Measurements from ENCODE around the gene KCNMA1.

Gene KCNMA1

DNA sequence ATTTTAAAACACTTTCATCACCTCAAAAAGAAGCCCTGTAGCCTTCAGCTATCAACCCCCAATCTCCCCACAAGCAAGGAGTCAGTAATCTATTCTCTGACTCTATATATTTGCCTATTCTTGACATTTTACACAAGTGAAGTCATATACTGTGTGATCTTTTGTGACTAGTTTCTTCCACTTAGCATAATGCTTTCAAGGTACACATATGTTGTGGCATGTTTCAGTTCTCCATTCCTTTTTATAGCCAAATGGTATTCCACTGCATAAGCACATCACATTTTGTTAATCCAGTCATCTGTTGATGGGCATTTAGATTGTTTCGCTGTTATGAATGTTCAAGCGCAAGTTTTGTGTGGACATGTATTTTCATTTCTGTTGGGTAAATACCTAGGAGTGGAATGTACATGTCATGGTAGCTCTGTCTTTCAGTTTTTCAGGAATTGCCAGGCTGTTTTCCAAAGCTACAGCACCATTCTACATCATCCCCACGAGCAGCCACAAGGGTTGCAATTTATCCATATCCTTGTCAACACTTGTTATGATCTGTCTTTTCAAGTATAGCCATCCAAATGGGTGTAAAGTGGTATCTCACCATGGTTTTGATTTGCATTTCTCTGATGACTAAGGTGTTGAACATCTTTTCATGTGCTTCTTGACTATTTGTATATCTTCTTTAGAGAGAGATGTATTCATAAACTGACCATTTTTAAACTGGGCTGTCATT lies 405.6 kb downstream of the KCNMA1 start:
- no peak for DNase-seq

DNA sequence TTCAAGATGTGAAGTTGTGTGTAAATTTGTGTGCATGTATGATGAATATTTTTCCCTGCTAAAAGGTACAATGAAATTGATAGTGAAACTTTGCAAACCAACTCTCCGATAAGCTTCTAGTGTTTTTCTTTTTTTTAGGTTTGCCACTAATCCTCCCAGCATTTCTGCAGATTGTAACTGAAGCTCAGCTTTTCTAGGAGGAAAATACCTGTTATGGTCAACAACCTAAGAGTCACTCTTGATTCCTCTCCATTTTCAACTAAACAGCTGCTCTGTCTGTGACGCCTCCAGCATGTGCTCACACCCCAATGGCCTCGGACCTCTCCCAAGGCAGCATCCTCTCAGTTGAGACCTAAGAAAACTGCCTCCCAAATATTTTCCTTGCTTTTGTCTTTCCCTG lies 406.2 kb downstream of the KCNMA1 start:
- DNase-seq = no peak

DNA sequence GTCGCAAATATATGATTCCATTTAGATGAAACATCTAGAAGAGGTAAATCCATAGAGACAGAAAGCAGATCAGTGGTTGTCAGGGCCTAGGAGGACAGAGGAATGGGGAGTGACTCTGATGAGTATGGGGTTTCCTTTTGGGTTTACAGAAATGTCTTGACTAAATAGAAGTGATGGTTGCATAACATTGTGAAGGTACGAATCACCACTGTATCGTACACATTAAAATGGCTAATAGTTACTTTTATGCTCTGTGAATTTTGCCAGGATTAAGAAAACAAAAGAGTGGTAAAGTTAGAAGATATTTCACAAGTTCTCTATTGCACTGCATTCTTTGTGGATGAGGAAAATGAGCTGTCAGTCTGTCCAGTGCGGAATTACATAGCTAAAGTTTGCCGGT lies 407.4 kb downstream of the KCNMA1 start:
- no peak for DNase-seq

DNA sequence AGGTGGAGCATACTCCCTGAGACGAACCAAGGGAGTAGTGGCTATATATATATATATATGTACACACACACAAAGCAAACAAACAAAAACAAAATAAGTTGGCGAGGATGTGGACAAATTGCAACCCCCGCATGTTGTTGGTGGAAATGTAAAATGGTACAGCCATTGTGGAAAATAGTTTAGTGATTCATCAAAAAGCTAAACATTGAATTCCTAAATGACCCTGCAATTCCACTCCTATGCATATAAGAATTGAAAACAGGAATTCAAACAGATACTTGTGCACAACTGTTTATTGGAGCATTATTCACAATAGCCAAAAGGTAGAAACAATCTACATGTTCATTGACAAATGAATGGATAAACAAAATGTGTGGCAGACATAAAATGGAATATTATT lies 407.9 kb downstream of the KCNMA1 start:
- no peak for DNase-seq

DNA sequence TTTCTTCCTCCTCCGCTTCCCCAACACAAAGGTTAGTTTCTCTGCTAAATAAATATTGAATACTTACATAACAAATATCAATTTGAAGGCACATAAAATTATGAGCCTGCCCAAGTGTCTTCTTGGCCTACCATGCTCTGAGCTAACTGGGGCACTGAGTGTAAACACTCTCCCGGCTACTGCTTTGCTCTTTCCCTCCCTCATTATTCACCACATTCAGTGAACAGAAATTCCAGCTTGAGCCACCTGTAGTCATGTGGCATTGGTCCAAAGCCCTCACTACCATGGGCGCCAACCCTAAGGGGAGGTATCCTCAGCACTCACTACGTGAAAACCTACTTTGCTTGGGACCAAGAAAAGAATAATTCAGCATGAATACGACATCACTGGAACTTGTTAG lies 409.0 kb downstream of the KCNMA1 start:
- no peak for DNase-seq

DNA sequence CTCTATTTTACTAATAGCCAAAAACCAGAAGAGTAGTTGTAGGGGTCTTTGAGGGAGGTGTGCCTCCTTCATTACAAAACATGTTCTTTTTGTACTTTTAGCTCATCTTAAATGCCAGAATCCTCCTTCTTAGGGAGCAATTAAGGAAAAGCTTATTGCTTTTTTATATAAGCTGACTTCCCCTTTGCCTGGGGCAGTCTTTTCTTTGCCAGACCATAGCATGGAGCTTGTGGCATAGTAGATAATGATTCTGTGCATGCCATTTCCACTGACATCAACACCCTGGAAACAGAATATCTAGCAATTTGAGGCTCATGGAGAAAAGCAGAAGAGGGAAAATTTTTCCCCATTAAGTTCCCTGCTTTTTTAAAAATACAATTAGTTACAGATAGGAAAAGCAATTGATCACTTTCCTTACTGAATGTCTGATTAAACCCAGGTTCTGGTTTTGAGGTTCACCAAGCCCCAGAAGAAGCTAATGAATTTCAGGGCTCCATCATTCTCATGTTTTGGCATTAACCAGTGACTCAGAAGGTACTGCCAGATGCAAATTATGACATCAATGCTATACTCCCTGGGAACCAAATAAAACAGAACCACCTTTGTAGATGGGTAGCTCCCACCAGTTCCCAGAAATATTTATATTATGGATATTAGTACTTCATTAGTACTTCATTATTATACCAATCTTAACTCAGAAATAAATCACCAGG lies 410.6 kb downstream of the KCNMA1 start:
- DNase-seq = no peak

DNA sequence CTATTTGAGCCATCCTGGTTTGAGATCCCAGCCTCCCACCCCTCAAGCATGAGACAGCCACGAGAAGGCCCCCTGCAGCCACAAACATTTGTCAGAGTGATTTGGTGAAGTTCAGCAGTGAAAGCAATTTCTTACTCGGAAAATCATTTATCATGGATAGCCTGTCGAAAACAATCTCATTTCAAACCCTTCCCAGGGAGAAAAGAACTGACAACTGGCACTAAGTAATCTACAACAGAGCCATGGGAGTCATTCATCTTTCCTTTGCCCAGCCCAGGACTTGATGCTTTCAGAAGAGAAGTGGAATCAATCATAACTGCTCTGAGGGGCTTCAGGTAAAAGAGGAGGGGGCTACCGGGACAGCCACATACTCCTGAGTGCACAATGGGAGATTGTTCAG lies 411.2 kb downstream of the KCNMA1 start:
- DNase-seq = no peak

DNA sequence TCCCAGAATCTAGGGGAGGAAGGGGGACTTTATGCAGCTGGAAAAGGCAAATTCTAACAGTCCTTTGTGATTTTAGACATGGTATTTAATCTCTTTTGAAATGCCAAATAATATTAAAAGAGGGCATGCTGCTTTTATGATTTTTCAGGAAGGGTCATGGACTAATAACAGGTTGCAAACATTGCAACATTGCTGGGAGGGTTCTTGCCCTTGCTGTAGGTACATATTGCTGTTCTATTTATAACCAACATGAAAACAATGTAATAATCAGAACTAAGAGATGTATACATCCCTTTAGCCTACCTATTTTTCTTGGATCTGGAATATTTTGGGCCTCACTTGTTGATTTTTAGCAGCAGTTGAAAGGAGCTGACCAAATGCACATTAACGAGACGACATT lies 411.6 kb downstream of the KCNMA1 start:
- DNase-seq = no peak

DNA sequence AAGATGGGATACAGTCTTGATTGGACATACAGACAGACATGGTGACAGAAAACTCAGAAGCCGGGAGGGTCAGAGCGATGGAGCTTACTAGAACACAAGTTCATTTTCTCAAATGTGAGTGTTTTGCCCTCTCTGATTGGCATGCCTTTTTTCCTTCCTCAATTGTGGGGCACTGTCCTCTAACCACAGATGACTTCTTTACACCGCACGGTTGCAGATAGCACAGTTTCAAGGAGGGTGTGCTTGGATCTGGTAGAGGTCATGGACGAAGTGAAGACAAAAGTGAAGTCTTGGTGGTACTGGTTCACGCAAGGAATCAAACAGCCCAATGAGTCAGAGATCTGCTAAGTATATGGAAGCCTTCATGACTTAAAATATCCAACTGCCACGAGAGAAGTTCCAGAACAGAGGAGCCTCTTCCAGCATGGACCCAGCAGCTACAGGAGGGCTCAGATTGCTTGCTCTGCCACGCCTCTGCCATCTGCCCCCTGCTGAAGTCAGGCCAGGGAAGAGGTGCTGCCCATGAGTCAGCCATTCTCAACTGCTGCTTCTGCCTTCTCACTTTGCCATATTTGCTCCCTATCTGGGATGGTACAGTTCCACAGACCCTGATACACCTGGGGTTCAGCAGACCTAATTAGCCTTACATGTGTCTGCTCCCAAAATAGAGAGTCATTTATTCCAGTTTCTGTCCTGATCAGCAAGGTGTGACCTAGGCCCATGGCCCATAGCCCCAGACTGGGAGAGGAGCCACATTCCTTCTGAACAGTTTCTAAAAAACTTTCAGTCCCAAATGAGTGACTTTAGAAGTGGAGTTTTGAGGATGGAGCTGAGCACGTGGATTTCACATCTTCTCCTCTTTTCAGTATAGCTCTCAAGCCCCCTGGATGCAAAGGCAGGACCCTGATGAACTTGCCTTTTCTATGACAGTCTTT lies 413.8 kb downstream of the KCNMA1 start:
- DNase-seq = no peak

DNA sequence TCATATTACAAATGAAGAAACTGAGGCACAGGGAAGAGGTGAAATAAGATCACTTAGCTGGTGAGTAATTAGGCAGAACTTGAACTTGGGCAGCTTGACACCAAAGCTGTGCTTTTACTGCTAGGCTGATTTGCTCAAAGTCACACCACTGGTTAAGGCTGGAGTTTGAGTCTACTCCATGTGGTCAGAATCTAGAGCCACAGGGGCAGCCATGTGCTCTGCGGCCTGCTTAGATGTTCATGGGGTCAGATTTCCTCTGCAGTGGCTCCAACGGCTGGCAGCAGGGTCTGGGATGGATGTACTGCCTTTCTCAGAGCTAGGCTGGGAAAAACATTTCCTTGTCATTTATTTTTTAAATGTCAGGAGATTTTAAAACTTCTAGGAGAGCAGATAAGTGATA lies 417.5 kb downstream of the KCNMA1 start:
- DNase-seq = no peak

DNA sequence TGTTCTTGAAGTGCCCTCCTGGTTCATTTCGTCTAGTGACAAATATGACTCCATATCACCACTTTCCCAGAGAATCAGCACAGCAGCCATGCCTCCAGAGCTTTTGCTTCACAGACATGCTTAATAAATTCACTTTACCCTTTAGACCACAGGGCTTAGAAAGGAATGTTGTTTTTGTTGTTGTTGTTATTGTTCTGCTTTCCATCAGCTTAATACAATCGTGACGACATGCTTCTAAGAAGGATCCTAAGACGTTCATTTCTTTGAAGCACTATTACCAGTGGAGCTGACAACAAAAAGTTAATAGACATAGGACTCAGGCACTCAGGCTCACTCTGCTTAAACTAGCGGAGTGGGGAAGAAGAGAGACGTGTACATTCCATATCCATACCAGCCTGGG lies 418.6 kb downstream of the KCNMA1 start:
- no peak for DNase-seq

DNA sequence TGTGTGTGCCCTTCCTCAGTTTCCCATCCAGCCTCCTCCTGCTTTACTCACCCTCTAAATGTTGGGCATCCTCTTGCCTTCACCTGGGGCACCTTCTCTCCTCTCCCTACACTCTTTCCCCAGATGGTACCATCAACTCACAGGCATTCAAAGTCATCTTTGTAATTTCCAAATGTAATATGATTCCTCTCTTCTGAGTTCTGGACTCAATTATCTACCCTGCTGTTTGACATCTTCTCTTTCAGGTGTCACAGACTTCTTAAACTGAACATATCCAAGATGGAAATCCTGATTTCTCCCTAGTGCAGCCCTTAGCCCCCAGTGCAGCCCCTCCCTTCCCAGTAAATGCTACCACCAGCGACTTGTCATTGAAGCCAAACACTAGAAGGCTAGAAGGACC lies 422.8 kb downstream of the KCNMA1 start:
- no peak for DNase-seq

DNA sequence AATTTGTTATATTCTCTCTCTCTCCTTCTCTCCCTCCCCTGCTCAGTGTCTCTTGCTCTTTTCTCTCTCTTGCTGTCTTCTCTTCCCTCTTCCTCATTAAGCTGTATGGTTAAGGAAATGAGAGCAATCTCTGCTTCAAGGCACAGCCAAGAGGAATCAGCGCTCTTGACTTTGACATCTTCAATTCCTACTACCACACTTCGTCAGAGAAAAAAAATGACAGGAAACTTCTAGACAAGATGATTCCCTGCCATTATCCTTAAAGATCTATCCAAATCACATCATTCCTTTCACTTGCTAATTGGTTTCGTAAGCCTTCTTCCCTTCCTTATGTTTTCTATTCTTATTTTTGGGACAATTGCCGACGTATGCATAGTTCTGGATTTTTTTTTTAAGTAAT lies 425.0 kb downstream of the KCNMA1 start:
- no peak for DNase-seq

DNA sequence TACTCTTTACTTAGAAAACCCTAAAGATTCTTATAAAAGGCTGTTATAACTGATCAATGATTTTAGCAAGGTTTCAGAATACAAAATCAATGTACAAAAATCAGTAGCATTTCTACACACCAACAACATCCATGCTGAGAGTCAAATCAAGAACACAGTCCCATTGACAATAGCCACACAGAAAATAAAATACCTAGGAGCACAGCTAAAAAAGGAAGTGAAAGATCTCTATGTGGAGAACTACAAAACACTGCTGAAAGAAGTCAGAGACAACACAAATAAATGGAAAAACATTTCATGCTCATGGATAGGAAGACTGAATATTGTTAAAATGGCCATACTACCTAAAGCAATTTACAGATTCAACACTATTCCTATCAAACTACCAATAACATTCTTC lies 427.0 kb downstream of the KCNMA1 start:
- DNase-seq = no peak

DNA sequence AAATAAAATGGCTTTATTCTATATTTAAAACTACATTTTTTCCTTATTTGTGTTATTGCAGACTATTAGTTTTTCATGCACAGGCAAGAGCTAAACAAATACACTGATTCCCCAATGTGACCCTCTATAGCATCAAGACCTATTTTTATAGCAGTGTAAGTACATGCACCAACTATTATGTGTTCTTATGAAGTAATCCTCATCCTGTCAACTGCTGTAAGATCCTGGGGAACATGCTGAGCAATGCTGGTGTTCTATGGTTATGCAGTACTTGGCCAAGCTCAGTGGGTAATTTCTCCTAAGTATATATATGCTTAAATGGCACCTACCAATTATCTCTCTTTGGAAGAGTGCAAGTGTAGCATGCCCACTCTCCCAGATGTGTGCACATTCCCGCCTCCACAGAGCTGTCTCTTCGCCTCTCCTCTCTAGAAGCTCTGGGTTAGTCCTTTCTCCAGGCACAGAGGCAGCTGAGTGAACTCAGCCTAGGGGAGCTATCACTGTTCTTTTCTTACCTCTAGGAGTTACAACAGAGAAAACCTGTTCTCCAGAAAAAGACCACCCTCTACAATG lies 428.8 kb downstream of the KCNMA1 start:
- DNase-seq = no peak

DNA sequence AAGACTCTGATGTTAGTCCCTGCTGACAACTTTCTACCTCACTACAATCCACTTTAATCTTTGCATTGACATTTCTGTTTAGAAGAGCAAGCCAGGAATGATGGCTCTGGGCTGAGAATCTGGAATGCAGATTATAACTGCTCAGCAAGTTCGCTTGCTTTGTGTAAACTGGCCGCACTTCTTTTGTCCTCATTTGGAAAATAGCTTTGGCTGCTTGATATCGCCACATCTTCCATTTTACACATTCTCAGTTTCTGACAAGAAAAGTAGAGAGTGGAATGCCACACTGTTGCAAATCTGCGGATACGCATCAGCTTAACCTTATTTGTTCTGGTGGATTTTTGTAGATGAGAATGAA lies 429.8 kb downstream of the KCNMA1 start:
- DNase-seq = no peak

DNA sequence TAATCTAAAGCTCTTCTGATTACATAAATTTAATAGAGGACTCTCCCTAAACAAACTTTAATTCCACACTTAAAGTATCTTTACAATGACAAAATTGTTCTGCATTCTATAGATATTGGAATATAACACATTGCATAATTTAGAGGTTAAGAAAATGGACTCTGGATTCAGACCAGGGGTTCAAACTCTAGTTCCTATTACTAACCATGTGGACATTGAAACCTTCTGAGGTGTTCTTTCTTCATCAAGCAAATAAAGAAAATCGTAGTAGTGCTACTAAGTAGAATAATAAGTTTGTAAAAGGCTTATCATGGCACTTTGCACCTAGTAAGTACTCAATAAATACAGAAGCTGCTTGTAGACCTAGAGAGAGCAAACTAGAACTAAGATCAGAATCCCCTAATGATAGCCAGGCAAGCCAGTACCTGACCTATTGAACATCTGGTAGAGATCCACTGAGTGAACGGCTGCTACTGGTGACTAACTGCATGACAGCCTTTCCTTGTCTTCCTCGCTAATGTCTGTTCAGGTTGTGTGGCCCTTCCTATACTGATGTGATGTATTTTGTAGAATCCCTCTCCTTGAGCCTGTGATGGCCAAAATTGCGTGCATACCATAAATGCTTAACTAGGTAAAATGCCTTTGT lies 430.3 kb downstream of the KCNMA1 start:
- DNase-seq = no peak

DNA sequence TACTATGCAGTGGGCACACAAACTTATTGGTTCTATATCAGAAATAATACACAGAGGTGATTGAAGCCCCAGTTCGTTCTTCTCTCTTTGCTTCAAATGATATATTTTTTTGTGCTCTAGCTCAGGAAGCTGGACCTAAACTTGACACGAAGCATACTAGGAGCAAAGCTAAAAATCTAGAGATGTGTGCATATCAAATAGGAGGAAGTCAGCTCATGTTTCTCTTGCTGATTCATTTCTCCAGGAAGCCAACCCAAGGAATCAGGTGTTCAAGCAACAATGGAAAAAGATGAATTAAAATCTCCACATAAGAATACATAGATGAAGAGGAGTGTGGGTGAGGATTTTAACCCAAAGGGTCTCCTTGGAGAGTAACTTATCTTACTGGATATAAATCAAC lies 432.5 kb downstream of the KCNMA1 start:
- DNase-seq = no peak

DNA sequence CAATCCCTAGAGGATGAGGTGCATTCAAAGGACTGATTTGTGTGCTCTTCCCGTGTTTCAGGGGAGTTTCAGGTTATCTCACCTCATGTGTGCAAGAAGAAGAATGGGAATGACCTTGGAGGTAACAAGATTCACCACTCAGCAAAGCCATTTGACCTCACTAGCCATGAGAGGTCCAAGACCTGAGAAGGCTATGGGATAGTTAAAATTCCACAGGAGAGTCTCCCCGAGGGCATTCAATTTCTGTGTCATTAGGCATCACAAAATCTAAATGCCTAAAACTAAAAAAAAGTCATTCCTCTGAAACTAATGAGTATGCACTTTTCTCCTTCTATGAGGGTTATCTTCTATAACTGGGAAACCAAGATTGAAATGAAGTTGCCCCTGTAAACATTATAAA lies 433.4 kb downstream of the KCNMA1 start:
- DNase-seq = no peak

DNA sequence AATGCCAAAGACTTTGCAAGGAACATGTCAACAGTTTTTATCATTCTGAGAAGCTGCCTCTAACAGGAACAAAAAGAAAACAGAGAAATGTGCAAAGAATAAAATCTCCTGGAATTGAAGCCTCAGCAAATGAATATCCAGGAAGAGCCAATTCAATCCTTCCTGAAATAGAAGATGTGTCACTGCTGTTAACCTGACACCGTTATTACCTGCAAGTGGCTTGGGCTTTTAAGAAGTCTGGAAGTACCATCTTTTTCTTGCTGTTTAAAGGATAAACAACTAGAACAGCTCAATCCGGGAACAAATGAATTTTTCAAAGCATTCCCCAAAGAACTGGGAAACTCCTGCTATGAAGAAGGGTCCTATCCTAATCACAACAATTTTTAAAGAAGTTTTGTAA lies 434.8 kb downstream of the KCNMA1 start:
- DNase-seq = no peak

DNA sequence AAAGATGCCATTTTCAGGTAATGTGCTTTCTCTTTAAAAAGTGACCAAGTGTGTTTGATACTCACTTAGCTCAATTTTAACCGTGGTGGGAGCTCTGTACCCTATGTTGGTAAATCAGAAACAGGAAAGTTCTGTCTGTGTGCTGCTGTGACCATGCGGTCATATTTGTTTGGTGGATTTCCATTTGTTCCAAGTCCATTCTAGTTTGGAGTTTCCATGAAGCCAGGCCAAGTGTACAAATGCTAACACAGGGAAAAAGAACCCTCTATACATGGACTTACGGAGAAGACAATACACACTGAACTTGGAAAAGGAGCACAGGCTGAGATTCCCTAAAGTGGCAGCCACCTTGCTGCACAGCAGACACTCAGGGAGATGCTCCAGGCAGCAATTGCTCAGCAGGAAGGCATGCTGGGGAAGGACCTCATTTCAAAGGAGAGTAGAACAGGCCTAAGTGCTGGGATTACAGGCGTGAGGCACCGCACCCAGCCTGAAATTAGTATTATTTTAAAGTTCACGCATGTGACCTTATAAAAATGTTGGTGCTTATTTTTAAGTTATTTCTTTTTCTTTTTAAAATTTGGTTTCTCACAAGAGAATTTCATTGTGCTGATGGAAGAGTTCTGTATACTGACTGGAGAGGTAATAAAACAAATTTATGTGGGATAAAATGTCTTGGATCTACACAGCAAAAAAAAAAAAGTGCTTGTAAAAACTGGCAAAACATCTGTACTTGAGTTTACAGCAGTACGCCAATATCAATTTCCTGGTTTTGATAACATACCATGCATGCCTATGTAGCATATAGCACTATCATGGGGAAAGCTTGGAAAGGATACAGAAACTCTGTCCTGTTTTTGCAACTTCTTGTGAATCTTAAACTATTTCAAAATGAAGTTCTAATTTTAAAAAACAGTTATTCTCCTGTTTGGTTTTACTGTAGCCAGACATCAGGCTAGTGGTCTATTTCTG lies 436.2 kb downstream of the KCNMA1 start:
- DNase-seq = no peak

DNA sequence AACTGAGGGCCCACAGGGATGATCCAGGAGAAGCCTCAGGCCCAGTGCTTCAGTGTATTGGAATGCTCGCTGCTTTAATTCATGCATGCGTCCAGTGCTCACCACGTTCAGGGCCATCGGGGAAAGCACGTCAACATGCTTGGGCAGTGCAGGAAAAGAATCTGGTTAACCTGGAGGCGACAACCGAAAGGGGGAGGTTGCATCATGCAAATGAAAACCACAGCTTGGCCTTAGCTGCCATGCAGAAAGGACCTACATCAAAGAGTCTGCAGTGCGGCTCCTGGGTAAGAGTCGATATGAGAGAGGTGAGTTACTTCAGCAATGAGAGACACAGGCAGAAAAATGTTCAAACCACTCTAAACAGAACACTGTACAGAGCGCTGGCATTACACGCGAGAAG lies 440.1 kb downstream of the KCNMA1 start:
- no peak for DNase-seq

Measured in T-helper 2 cell (primary cell).